Thoracic aorta (tissue), 2 donors: Measurements from ENCODE around the gene LCN10. TPM values are rescaled to one million over a fixed set of nuclear protein-coding genes. Genes with fewer than 3 reads are reported as not detected.
"Not testable (repeated sequence)": the region's sequence is repeated elsewhere in the genome, so short reads cannot be mapped to it uniquely, and the experiment has no call there.

Experiments
- ATAC-seq: fragments of 150-250 bp; one replicate; pipeline ENCODE4 v1.8.0; 2017; ENCODE audit warnings: low read depth; ENCODE audit not compliant: insufficient number of reproducible peaks, low FRiP score
- DNase-seq: peaks from one replicate; pipeline ENCODE4 v3.0.0-alpha.2; 2020; ENCODE audit warnings: low spot score
- H3K27ac ChIP-seq, 2 donors: fragments of 200-600 bp; sonication (generic); 1 replicate in 1 of 2; 2 replicates in 1 of 2; pipeline ENCODE4 v1.5.1; 2016; ENCODE audit warnings: mild to moderate bottlenecking in 2 of 2, moderate library complexity in 2 of 2
- H3K27me3 ChIP-seq: fragments of 200-600 bp; sonication (generic); replicated peaks from 2 replicates; pipeline ENCODE4 v1.6.0; 2016; ENCODE audit warnings: mild to moderate bottlenecking; ENCODE audit not compliant: insufficient read depth
- H3K36me3 ChIP-seq: fragments of 200-600 bp; sonication (generic); one replicate; pipeline ENCODE4 v1.5.1; 2016
- H3K4me1 ChIP-seq, 2 donors: fragments of 200-600 bp; sonication (generic); 1 replicate in 1 of 2; 2 replicates in 1 of 2; pipeline versions ENCODE4 v1.5.1 to v1.6.0; 2016; ENCODE audit warnings: low read depth in 2 of 2, mild to moderate bottlenecking in 1 of 2; ENCODE audit not compliant: control insufficient read depth in 1 of 2
- H3K4me3 ChIP-seq: fragments of 200-600 bp; sonication (generic); 2 replicates; pipeline ENCODE4 v1.5.1; 2016; ENCODE audit warnings: mild to moderate bottlenecking
- H3K9me3 ChIP-seq: fragments of 200-600 bp; sonication (generic); 2 replicates; pipeline ENCODE4 v1.5.1; 2016
- CTCF ChIP-seq: fragments of 200-600 bp; sonication (generic); IDR thresholded peaks from one replicate; pipeline ENCODE4 v1.5.1; 2019; ENCODE audit warnings: antibody characterized with exemption
- total RNA-seq, 2 donors: library from RNA; depleted of rRNA; stranded (reverse); fragments of >200 nt; gene quantifications; one replicate each; pipeline versions ENCODE4 v1.1.0 to v1.2.3, GENCODE V29; 2016

Gene LCN10
- total RNA-seq, 2 donors from 2014 or later = 3.1 to 9.4 TPM

- no peak for DNase-seq
- peaks cover 8 to 13% of the 10 kb centered on the region in 2 donors for H3K4me1 ChIP-seq
- H3K4me3 ChIP-seq = no peak overlapping the region
- no peaks in the 10 kb centered on the region for H3K27me3 ChIP-seq
- H3K9me3 ChIP-seq = no peaks in the 10 kb centered on the region
- no peak for ATAC-seq
- TF ChIP-seq CTCF = no peak
- H3K27ac ChIP-seq = no peak overlapping the region
- H3K36me3 ChIP-seq = no peaks in the 10 kb centered on the region
Observed at GRCh38 chr9:136713550-136713949, 29.2 kb downstream of the LCN10 start.

GRCh38 chr9:136712690-136713544 is 29.8 kb downstream of the LCN10 start:
- DNase-seq = no peak
- peaks cover 8 to 13% of the 10 kb centered on the region in 2 donors for H3K4me1 ChIP-seq
- H3K27ac ChIP-seq = no peak overlapping the region
- ATAC-seq = no peak
- H3K27me3 ChIP-seq = no peaks in the 10 kb centered on the region
- H3K36me3 ChIP-seq = no peaks in the 10 kb centered on the region
- no peak for TF ChIP-seq CTCF
- peak overlapping the region; percentile 47 for H3K4me3 ChIP-seq
- no peaks in the 10 kb centered on the region for H3K9me3 ChIP-seq

DNA sequence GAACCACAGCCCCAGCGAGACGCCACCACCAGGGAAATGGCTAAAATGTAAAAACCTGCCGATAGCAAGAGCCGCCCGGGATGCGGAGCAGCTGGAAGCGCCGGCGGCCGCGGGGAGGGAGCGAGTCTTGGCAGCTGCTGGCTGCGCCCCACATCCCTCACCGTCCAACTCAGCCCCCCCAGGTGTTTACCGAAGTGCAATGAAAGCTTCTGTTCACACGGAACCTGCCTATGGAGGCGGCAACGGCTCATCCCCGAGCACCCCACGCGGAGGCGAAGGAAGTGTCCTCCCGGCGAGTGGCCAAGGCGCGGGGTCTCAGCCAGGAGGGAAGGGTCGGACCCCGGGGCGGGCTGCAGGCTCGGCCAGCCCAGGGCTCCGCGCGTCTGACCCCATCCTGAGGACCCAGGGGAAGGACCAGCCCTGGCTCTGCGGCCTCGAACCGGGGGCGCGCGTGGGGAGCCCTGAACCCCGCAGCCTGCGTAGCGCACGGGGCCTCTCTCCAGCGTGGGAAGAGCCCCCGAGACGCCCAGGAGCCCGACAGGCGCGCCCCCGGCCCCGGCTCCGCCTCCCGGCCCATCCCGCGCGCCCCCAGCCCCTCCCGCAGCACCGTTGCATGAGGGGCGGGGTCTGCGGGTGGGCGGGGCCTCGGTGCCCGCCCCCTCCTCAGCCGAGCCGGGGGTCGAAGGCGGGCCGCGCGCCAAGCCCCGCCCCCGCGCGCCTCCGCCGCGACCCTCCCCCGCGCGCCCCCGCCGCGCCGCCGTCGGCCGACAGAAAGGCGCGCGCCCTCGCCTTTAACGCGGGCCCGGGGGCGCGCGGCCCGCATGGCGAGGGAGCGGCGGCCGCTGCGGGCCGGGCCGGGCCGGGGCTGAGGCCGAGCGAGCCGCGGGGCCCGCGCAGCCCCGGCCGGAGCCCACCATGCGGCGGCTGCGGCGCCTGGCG is 30.7 kb downstream of the LCN10 start, which contains the start of gene DIPK1B:
Gene DIPK1B (plus strand): TSS at position 822 of the 939 bp plus-strand sequence. CDS start 94 bp downstream, at position 916.
- H3K9me3 ChIP-seq = no peaks in the 10 kb centered on the region
- H3K36me3 ChIP-seq = no peaks in the 10 kb centered on the region
- H3K27ac ChIP-seq = no peak within 1 kb of the TSS
- H3K27me3 ChIP-seq = no peaks in the 10 kb centered on the region
- H3K4me1 ChIP-seq = peaks cover 8 to 13% of the 10 kb centered on the region in 2 donors
- ATAC-seq (no peak), DNase-seq (no peak)
- H3K4me3 ChIP-seq = peak within 1 kb of the TSS; percentile 47
- TF ChIP-seq CTCF = no peak

DNA sequence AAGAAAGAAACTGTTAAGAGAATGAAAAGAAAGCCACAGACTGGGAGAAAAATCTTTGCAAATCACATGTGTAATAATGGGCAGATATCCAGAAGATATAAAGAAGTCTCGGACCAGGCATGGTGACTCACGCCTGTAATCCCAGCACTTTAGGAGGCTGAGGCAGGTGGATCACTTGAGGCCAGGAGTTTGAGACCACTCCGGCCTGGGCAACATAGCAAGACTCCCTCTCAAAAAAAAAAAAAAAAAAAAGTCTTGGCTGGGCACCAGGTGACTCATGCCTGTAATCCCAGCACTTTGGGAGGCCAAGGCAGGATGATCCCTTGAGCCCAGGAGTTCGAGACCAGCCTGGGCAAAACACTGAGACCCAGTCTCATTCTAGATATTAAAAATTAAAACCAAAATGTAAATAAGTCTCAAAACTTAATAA is 31.5 kb downstream of the LCN10 start:
- H3K36me3 ChIP-seq, ATAC-seq, H3K9me3 ChIP-seq, H3K27ac ChIP-seq, DNase-seq, H3K4me3 ChIP-seq, H3K27me3 ChIP-seq: not testable (repeated sequence)
- H3K4me1 ChIP-seq = peaks cover 8 to 13% of the 10 kb centered on the region in 2 donors

DNA sequence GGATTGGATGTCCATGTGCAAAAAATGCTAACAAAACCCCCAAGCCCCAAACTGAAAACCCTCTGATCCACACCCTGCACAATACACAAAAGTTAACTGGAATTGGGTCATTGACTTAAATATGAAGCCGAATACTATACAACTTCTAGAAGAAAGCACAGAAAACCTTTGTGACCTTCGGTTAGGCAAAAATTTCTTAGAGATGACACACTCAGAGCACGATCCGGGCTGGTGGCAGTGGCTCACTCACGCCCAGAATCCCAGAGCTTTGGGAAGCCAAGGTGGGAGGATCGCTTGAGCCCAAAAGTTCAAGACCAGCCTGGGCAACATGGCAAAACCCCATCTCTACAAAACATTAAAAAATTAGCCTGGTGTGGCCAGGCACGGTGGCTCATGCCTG is 32.2 kb downstream of the LCN10 start:
- H3K9me3 ChIP-seq = no peaks in the 10 kb centered on the region
- TF ChIP-seq CTCF = no peak
- H3K27ac ChIP-seq = no peak overlapping the region
- no peaks in the 10 kb centered on the region for H3K36me3 ChIP-seq
- no peak for DNase-seq
- ATAC-seq = no peak
- H3K4me1 ChIP-seq = peaks cover 8 to 13% of the 10 kb centered on the region in 2 donors
- H3K4me3 ChIP-seq = no peak overlapping the region
- H3K27me3 ChIP-seq = no peaks in the 10 kb centered on the region
